Fibroblast of villous mesenchyme (primary cell): Measurements from ENCODE around the gene CFAP299. TPM values are rescaled to one million over a fixed set of nuclear protein-coding genes. Genes with fewer than 3 reads are reported as not detected.

ENCODE experiments used
- DNase-seq: peaks from one replicate; pipeline ENCODE4 v3.0.0-alpha.2; 2010; ENCODE audit warnings: low read depth
- H3K4me3 ChIP-seq: 2 replicates; pipeline ENCODE4 v1.5.1; 2011; ENCODE audit warnings: low read depth, mild to moderate bottlenecking, low read length
- CTCF ChIP-seq: IDR thresholded peaks from 2 replicates; pipeline ENCODE4 v1.5.1; 2012; ENCODE audit warnings: low read depth, mild to moderate bottlenecking, low read length; ENCODE audit not compliant: insufficient read depth
- total RNA-seq: library from RNA; depleted of rRNA; stranded (reverse); fragments of >200 nt; gene quantifications from 2 replicates; pipeline ENCODE4 v1.2.3, GENCODE V29; 2012

The CFAP299 gene
- total RNA-seq, 1 donor, result 2.6 TPM

- H3K4me3 ChIP-seq, result no peak overlapping the region
- no peak for TF ChIP-seq CTCF
- DNase-seq, result no peak
These were observed 224.8 kb downstream of the CFAP299 start for GRCh38 chr4:80560337-80560736.

- peak overlapping the region; percentile 28 for H3K4me3 ChIP-seq
- DNase-seq, result no peak
- TF ChIP-seq CTCF, result no peak
These were observed 230.8 kb downstream of the CFAP299 start for GRCh38 chr4:80566203-80566872.

- no peak for DNase-seq
- no peak for TF ChIP-seq CTCF
- H3K4me3 ChIP-seq, result no peak overlapping the region
These were observed 233.4 kb downstream of the CFAP299 start for GRCh38 chr4:80568891-80569290.

GRCh38 chr4:80576796-80577195 lies 241.3 kb downstream of the CFAP299 start:
- H3K4me3 ChIP-seq, result no peak overlapping the region
- no peak for DNase-seq
- TF ChIP-seq CTCF, result no peak

GRCh38 chr4:80578001-80578400 lies 242.5 kb downstream of the CFAP299 start:
- no peak overlapping the region for H3K4me3 ChIP-seq
- no peak for DNase-seq
- TF ChIP-seq CTCF, result no peak

GRCh38 chr4:80585542-80585941 lies 250.0 kb downstream of the CFAP299 start:
- TF ChIP-seq CTCF, result no peak
- no peak overlapping the region for H3K4me3 ChIP-seq
- DNase-seq, result no peak

- no peak overlapping the region for H3K4me3 ChIP-seq
- no peak for DNase-seq
- TF ChIP-seq CTCF, result no peak
These were observed 251.2 kb downstream of the CFAP299 start for GRCh38 chr4:80586716-80587115.
